ENCODE results near the gene RIN1. TPM values are rescaled to one million over a fixed set of nuclear protein-coding genes. Genes with fewer than 3 reads are reported as not detected.

Gene RIN1
- total RNA-seq, 1 donor from 2014 or later, result 9.5 TPM

GRCh38 chr11:66287889-66288670 is 48.2 kb downstream of the RIN1 start:
- Mint-ChIP-seq H3K27me3 (peaks cover 32% of the 10 kb centered on the region), H3K9me3 (no peaks in the 10 kb centered on the region), H3K4me3 (peak overlapping the region; percentile 96), H3K36me3 (peaks cover 3% of the 10 kb centered on the region), H3K4me1 (ENCODE audit: unreplicated experiment) (peaks cover 18% of the 10 kb centered on the region), H3K27ac (peak overlapping the region; percentile 95)
- TF ChIP-seq, protein P1, sequence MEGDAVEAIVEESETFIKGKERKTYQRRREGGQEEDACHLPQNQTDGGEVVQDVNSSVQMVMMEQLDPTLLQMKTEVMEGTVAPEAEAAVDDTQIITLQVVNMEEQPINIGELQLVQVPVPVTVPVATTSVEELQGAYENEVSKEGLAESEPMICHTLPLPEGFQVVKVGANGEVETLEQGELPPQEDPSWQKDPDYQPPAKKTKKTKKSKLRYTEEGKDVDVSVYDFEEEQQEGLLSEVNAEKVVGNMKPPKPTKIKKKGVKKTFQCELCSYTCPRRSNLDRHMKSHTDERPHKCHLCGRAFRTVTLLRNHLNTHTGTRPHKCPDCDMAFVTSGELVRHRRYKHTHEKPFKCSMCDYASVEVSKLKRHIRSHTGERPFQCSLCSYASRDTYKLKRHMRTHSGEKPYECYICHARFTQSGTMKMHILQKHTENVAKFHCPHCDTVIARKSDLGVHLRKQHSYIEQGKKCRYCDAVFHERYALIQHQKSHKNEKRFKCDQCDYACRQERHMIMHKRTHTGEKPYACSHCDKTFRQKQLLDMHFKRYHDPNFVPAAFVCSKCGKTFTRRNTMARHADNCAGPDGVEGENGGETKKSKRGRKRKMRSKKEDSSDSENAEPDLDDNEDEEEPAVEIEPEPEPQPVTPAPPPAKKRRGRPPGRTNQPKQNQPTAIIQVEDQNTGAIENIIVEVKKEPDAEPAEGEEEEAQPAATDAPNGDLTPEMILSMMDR (conservative IDR thresholded peaks at IDR 0.05), result no peak
- DNase-seq (ENCODE audit: extremely low spot score, unreplicated experiment), result no peak

- Mint-ChIP-seq H3K36me3 (peaks cover 3% of the 10 kb centered on the region), H3K27ac (peak overlapping the region; percentile 53), H3K9me3 (no peaks in the 10 kb centered on the region), H3K27me3 (peaks cover 25% of the 10 kb centered on the region), H3K4me3 (peak overlapping the region; percentile 72), H3K4me1 (ENCODE audit: unreplicated experiment) (peaks cover 18% of the 10 kb centered on the region)
- DNase-seq (ENCODE audit: extremely low spot score, unreplicated experiment), result no peak
- TF ChIP-seq, protein P1 (conservative IDR thresholded peaks at IDR 0.05), result no peak
Observed at GRCh38 chr11:66287211-66287888, 48.9 kb downstream of the RIN1 start.

DNA sequence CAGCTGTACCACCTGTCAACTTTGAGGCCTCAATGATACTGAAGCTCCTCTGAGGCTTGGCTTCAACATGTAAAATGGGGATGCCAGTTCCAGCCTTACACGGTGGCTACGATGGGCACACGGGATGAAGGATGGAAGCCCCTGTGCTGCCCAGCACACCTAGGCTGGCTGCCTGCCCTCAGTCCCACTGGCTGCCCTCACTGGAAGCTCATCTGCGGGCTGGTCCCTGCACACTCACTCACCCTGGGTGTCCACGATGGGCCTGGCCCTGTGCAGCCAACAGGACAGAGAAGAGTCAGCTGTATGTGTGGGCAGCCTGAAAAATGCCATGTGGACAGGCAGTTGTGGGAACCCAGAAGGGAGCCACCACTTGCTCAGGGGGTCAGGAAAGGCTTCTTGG is 49.5 kb downstream of the RIN1 start:
- Mint-ChIP-seq H3K4me3 (peak overlapping the region; percentile 72), H3K4me1 (ENCODE audit: unreplicated experiment) (peaks cover 18% of the 10 kb centered on the region), H3K27ac (no peak overlapping the region), H3K27me3 (peaks cover 24% of the 10 kb centered on the region), H3K36me3 (peaks cover 3% of the 10 kb centered on the region), H3K9me3 (no peaks in the 10 kb centered on the region)
- DNase-seq (ENCODE audit: extremely low spot score, unreplicated experiment), result no peak
- TF ChIP-seq, protein P1 (conservative IDR thresholded peaks at IDR 0.05), result no peak

- no peak for DNase-seq (ENCODE audit: extremely low spot score, unreplicated experiment)
- peak overlapping the region; percentile 65 for H3K4me3 Mint-ChIP-seq
- TF ChIP-seq, protein P1 (conservative IDR thresholded peaks at IDR 0.05), result no peak
- H3K27me3 Mint-ChIP-seq, result peaks cover 19% of the 10 kb centered on the region
- peaks cover 23% of the 10 kb centered on the region for H3K4me1 Mint-ChIP-seq (ENCODE audit: unreplicated experiment)
- H3K36me3 Mint-ChIP-seq, result peaks cover 3% of the 10 kb centered on the region
- H3K27ac Mint-ChIP-seq, result no peak overlapping the region
- H3K9me3 Mint-ChIP-seq, result no peaks in the 10 kb centered on the region
Observed at GRCh38 chr11:66285250-66285947, 50.8 kb downstream of the RIN1 start.

DNA sequence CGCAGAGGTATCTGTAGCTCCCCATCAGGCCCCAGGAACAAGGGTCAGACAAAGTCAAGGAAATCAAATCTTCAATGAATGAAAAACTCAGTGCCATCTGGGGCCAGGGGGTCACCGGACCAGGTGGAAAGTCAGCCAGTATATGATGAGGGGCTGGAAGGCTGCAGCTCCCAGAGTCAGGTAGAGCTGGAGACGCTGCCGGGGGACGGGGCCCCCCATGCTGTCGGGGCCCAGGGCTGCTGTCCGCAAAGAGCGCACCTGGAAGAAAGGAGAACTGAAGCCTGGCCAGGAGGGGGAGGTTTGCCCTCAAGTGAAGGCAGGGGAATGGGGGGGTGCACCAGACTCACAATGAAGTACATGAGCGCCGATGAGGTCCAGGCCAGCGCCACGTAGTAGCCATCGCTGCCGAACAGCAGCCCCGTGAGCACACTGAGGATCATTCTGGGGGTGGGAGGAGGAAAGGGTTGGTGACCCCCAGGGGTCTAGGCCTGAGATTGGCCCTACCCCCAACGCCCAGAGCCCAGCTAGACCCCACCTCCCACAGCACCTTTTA is 51.6 kb downstream of the RIN1 start:
- H3K36me3 Mint-ChIP-seq, result peaks cover 3% of the 10 kb centered on the region
- H3K4me1 Mint-ChIP-seq (ENCODE audit: unreplicated experiment), result peaks cover 17% of the 10 kb centered on the region
- DNase-seq (ENCODE audit: extremely low spot score, unreplicated experiment), result no peak
- no peak overlapping the region for H3K4me3 Mint-ChIP-seq
- H3K27me3 Mint-ChIP-seq, result peaks cover 11% of the 10 kb centered on the region
- no peaks in the 10 kb centered on the region for H3K9me3 Mint-ChIP-seq
- TF ChIP-seq, protein P1 (conservative IDR thresholded peaks at IDR 0.05), result no peak
- H3K27ac Mint-ChIP-seq, result no peak overlapping the region
